OCI-LY1 (cell line): ENCODE results near the gene SMAD6.
A peak's percentile ranks its signal among the peaks of the same experiment; 100 is the strongest.

ENCODE experiments used
- H2AFZ ChIP-seq: fragments of 200-600 bp; sonication (generic), shearing (Covaris generic); 2 replicates; pipeline ENCODE4 v1.6.0; 2014; ENCODE audit warnings: antibody characterized with exemption, mild to moderate bottlenecking, low read length
- H3F3A ChIP-seq: fragments of 200-600 bp; sonication (generic), shearing (Covaris generic); 2 replicates; pipeline ENCODE4 v1.6.0; 2014; ENCODE audit warnings: mild to moderate bottlenecking, antibody characterized with exemption, low read length, moderate library complexity; ENCODE audit not compliant: insufficient read depth
- H3K27ac ChIP-seq: fragments of 200-600 bp; sonication (generic); 2 replicates; pipeline ENCODE4 v1.5.1; 2014; ENCODE audit warnings: low read length, mixed run types, mild to moderate bottlenecking, low read depth; ENCODE audit not compliant: poor library complexity, severe bottlenecking
- H3K27me3 ChIP-seq: fragments of 200-600 bp; sonication (generic); 2 replicates; pipeline ENCODE4 v1.6.0; 2014; ENCODE audit warnings: antibody characterized with exemption, mild to moderate bottlenecking, low read length, moderate library complexity; ENCODE audit not compliant: insufficient read depth
- H3K36me3 ChIP-seq: fragments of 200-600 bp; sonication (generic); 2 replicates; pipeline ENCODE4 v1.6.1; 2014; ENCODE audit warnings: mild to moderate bottlenecking, antibody characterized with exemption, low read length, moderate library complexity, mixed read lengths; ENCODE audit not compliant: insufficient read depth
- H3K4me1 ChIP-seq: fragments of 200-600 bp; sonication (generic); 2 replicates; pipeline ENCODE4 v1.5.1; 2014; ENCODE audit warnings: mild to moderate bottlenecking, low read length, moderate library complexity; ENCODE audit not compliant: insufficient read depth, severe bottlenecking
- H3K4me2 ChIP-seq: fragments of 200-600 bp; sonication (generic), shearing (Covaris generic); 2 replicates; pipeline ENCODE4 v1.6.1; 2014; ENCODE audit warnings: low read length
- H3K4me3 ChIP-seq: fragments of 200-600 bp; sonication (generic); 2 replicates; pipeline ENCODE4 v1.5.1; 2014; ENCODE audit warnings: low read length, low read depth, mild to moderate bottlenecking, mixed read lengths; ENCODE audit not compliant: poor library complexity, severe bottlenecking
- H3K79me2 ChIP-seq: fragments of 200-600 bp; shearing (Covaris generic); 2 replicates; pipeline ENCODE4 v1.6.1; 2016; ENCODE audit warnings: mixed run types, low read length, mixed read lengths; ENCODE audit not compliant: insufficient read depth
- H3K9ac ChIP-seq: fragments of 200-600 bp; sonication (generic), shearing (Covaris generic); 2 replicates; pipeline ENCODE4 v1.6.1; 2014; ENCODE audit warnings: mild to moderate bottlenecking, low read length, mixed read lengths
- H3K9me2 ChIP-seq: fragments of 200-600 bp; sonication (generic), shearing (Covaris generic); 2 replicates; pipeline ENCODE4 v1.6.1; 2014; ENCODE audit warnings: low read depth, mild to moderate bottlenecking, low read length, mixed read lengths
- H3K9me3 ChIP-seq: fragments of 200-600 bp; shearing (Covaris generic); 2 replicates; pipeline ENCODE4 v1.6.1; 2014; ENCODE audit warnings: low read length, mixed read lengths
- H4K20me1 ChIP-seq: fragments of 200-600 bp; sonication (generic), shearing (Covaris generic); 2 replicates; pipeline ENCODE4 v1.6.0; 2016; ENCODE audit warnings: mild to moderate bottlenecking, low read length; ENCODE audit not compliant: insufficient read depth
- CTCF ChIP-seq: fragments of 200-600 bp; sonication (generic), shearing (Covaris generic); IDR thresholded peaks from 2 replicates; pipeline ENCODE4 v1.5.1; 2017; ENCODE audit warnings: mild to moderate bottlenecking, antibody characterized with exemption, low read length, moderate library complexity, mixed read lengths
- EZH2 ChIP-seq: fragments of 200-600 bp; sonication (generic), shearing (Covaris generic); IDR thresholded peaks from 2 replicates; pipeline ENCODE4 v1.8.0; 2017; ENCODE audit warnings: borderline replicate concordance, mixed run types, mild to moderate bottlenecking, antibody characterized with exemption, low read length, moderate library complexity, mixed read lengths

Gene SMAD6

GRCh38 chr15:66719471-66719870 lies 17.4 kb downstream of the SMAD6 start:
- H3F3A ChIP-seq = no peaks in the 10 kb centered on the region; the same call in 1 of the 2 replicates
- no peaks in the 10 kb centered on the region for H3K9me2 ChIP-seq
- no peak overlapping the region for H3K4me3 ChIP-seq
- H3K27ac ChIP-seq = peak overlapping the region; percentile 96
- no peaks in the 10 kb centered on the region for H4K20me1 ChIP-seq
- H3K9me3 ChIP-seq = no peaks in the 10 kb centered on the region
- H3K4me1 ChIP-seq = peaks cover 81% of the 10 kb centered on the region
- no peak overlapping the region for H3K9ac ChIP-seq
- peaks cover 30% of the 10 kb centered on the region; the same call in 1 of the 2 replicates for H3K36me3 ChIP-seq
- no peak overlapping the region for H2AFZ ChIP-seq
- no peaks in the 10 kb centered on the region for H3K79me2 ChIP-seq
- H3K27me3 ChIP-seq = no peaks in the 10 kb centered on the region
- no peak overlapping the region for H3K4me2 ChIP-seq
- TF ChIP-seq EZH2 = no peak
- no peak for TF ChIP-seq CTCF

GRCh38 chr15:66720206-66721010 lies 18.4 kb downstream of the SMAD6 start:
- Histone ChIP-seq H3K36me3 (peaks cover 30% of the 10 kb centered on the region; the same call in 1 of the 2 replicates), H3F3A (no peaks in the 10 kb centered on the region; the same call in 1 of the 2 replicates)

GRCh38 chr15:66721020-66721419 lies 19.0 kb downstream of the SMAD6 start:
- Histone ChIP-seq H3K79me2 (no peaks in the 10 kb centered on the region), H3K4me2 (peak overlapping the region; percentile 23; the same call in 1 of the 2 replicates), H3K27ac (peak overlapping the region; percentile 96)

More at GRCh38 chr15:66720206-66721010, 18.4 kb downstream of the SMAD6 start:
- Histone ChIP-seq H3K27ac (peak overlapping the region; percentile 96), H3K9me3 (no peaks in the 10 kb centered on the region), H3K4me2 (peak overlapping the region; percentile 23; the same call in 1 of the 2 replicates), H3K79me2 (no peaks in the 10 kb centered on the region), H3K9me2 (no peaks in the 10 kb centered on the region), H4K20me1 (no peaks in the 10 kb centered on the region), H3K4me1 (peaks cover 71% of the 10 kb centered on the region), H3K9ac (peak overlapping the region; percentile 34; the same call in 1 of the 2 replicates), H3K27me3 (no peaks in the 10 kb centered on the region), H3K4me3 (no peak overlapping the region), H2AFZ (no peak overlapping the region)
- TF ChIP-seq CTCF (no peak), EZH2 (no peak)

More at GRCh38 chr15:66721020-66721419, 19.0 kb downstream of the SMAD6 start:
- Histone ChIP-seq H3K4me1 (peaks cover 65% of the 10 kb centered on the region), H3K36me3 (peaks cover 30% of the 10 kb centered on the region; the same call in 1 of the 2 replicates), H3K9me3 (no peaks in the 10 kb centered on the region), H3K9me2 (no peaks in the 10 kb centered on the region), H4K20me1 (no peaks in the 10 kb centered on the region), H3K27me3 (no peaks in the 10 kb centered on the region), H3K9ac (peak overlapping the region; percentile 34; the same call in 1 of the 2 replicates), H2AFZ (no peak overlapping the region), H3K4me3 (peak overlapping the region; percentile 1), H3F3A (no peaks in the 10 kb centered on the region; the same call in 1 of the 2 replicates)
- no peak for TF ChIP-seq CTCF
- TF ChIP-seq EZH2 = no peak
